OCI-LY1 (cell line): ENCODE measurements around the gene RAE1.
A peak's percentile ranks its signal among the peaks of the same experiment; 100 is the strongest.

Experiments used
- H2AFZ ChIP-seq: fragments of 200-600 bp; sonication (generic), shearing (Covaris generic); 2 replicates; pipeline ENCODE4 v1.6.0; 2014; ENCODE audit warnings: antibody characterized with exemption, mild to moderate bottlenecking, low read length
- H3F3A ChIP-seq: fragments of 200-600 bp; sonication (generic), shearing (Covaris generic); 2 replicates; pipeline ENCODE4 v1.6.0; 2014; ENCODE audit warnings: mild to moderate bottlenecking, antibody characterized with exemption, low read length, moderate library complexity; ENCODE audit not compliant: insufficient read depth
- H3K27ac ChIP-seq: fragments of 200-600 bp; sonication (generic); 2 replicates; pipeline ENCODE4 v1.5.1; 2014; ENCODE audit warnings: low read length, mixed run types, mild to moderate bottlenecking, low read depth; ENCODE audit not compliant: poor library complexity, severe bottlenecking
- H3K27me3 ChIP-seq: fragments of 200-600 bp; sonication (generic); 2 replicates; pipeline ENCODE4 v1.6.0; 2014; ENCODE audit warnings: antibody characterized with exemption, mild to moderate bottlenecking, low read length, moderate library complexity; ENCODE audit not compliant: insufficient read depth
- H3K36me3 ChIP-seq: fragments of 200-600 bp; sonication (generic); 2 replicates; pipeline ENCODE4 v1.6.1; 2014; ENCODE audit warnings: mild to moderate bottlenecking, antibody characterized with exemption, low read length, moderate library complexity, mixed read lengths; ENCODE audit not compliant: insufficient read depth
- H3K4me1 ChIP-seq: fragments of 200-600 bp; sonication (generic); 2 replicates; pipeline ENCODE4 v1.5.1; 2014; ENCODE audit warnings: mild to moderate bottlenecking, low read length, moderate library complexity; ENCODE audit not compliant: insufficient read depth, severe bottlenecking
- H3K4me2 ChIP-seq: fragments of 200-600 bp; sonication (generic), shearing (Covaris generic); 2 replicates; pipeline ENCODE4 v1.6.1; 2014; ENCODE audit warnings: low read length
- H3K4me3 ChIP-seq: fragments of 200-600 bp; sonication (generic); 2 replicates; pipeline ENCODE4 v1.5.1; 2014; ENCODE audit warnings: low read length, low read depth, mild to moderate bottlenecking, mixed read lengths; ENCODE audit not compliant: poor library complexity, severe bottlenecking
- H3K79me2 ChIP-seq: fragments of 200-600 bp; shearing (Covaris generic); 2 replicates; pipeline ENCODE4 v1.6.1; 2016; ENCODE audit warnings: mixed run types, low read length, mixed read lengths; ENCODE audit not compliant: insufficient read depth
- H3K9ac ChIP-seq: fragments of 200-600 bp; sonication (generic), shearing (Covaris generic); 2 replicates; pipeline ENCODE4 v1.6.1; 2014; ENCODE audit warnings: mild to moderate bottlenecking, low read length, mixed read lengths
- H3K9me2 ChIP-seq: fragments of 200-600 bp; sonication (generic), shearing (Covaris generic); 2 replicates; pipeline ENCODE4 v1.6.1; 2014; ENCODE audit warnings: low read depth, mild to moderate bottlenecking, low read length, mixed read lengths
- H3K9me3 ChIP-seq: fragments of 200-600 bp; shearing (Covaris generic); 2 replicates; pipeline ENCODE4 v1.6.1; 2014; ENCODE audit warnings: low read length, mixed read lengths
- H4K20me1 ChIP-seq: fragments of 200-600 bp; sonication (generic), shearing (Covaris generic); 2 replicates; pipeline ENCODE4 v1.6.0; 2016; ENCODE audit warnings: mild to moderate bottlenecking, low read length; ENCODE audit not compliant: insufficient read depth
- EZH2 ChIP-seq: fragments of 200-600 bp; sonication (generic), shearing (Covaris generic); IDR thresholded peaks from 2 replicates; pipeline ENCODE4 v1.8.0; 2017; ENCODE audit warnings: borderline replicate concordance, mixed run types, mild to moderate bottlenecking, antibody characterized with exemption, low read length, moderate library complexity, mixed read lengths
- TF ChIP-seq, protein P1 (sequence below): fragments of 200-600 bp; sonication (generic), shearing (Covaris generic); IDR thresholded peaks from 2 replicates; pipeline ENCODE4 v1.5.1; 2017; ENCODE audit warnings: mild to moderate bottlenecking, antibody characterized with exemption, low read length, moderate library complexity, mixed read lengths

The RAE1 gene

DNA sequence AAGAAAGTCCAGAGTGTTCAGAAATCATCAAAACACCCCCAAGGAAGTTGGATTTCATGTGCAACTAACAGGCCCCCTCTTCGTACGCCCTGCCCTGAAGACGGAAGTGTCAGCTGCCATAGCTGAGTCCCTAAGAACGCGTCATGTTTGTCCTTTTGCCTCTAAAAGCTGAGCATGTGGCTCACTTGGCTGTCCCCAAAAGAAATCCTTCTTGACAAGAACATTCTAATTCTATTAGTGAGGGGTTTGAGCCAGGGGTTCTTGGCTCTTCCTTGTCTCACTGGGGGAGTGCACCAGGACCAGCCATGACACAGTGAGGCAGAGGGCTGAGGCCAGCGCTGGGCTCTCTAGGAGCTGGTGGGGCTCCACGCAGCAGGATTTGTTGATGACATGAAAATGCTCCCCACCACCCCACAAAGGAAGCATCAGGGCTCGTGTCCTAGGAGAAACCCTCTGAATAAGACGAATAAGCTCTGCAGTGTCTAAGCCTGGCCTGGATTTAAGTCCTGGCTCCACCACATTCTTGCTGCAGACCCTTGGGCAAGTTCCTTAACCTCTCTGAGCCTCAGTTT, 41.4 kb upstream of the RAE1 start:
- H3K9ac ChIP-seq, result peak overlapping the region; percentile 85

DNA sequence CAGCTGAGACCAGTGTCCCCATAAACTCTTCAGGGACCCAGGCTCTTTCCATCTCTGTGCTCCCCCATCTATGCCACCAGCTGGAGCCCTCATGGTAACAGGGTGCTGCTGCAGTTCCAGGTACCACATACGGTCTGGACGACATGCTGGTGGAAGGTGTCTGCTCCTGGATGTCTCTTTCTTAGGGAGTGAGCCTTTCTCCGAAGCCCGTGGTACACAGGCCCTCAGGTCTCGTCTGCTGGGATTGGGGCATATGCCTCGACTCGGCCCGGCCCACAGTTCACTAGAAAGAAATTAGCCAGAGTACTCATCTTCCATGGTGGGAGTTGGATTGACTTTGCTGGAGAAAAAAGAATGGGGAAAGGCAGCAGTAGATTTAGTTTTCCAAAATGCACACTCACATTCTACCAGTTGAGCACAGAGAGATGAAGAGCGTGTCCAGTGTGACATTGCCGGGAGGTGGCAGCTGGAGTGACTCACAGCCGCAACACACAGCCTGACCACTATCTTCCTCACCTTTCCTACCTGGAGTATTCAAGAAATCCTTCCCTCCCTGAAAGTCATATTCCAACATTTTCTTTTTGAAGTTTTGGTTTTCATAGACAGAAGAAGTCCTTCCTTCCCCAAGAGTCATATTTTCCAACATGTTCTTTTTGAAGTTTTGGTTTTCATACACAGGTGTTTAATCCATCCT, 40.1 kb upstream of the RAE1 start:
- Histone ChIP-seq H2AFZ (no peak overlapping the region), H3K9me3 (no peaks in the 10 kb centered on the region), H3K9ac (no peak overlapping the region), H3K27ac (peak overlapping the region; percentile 100), H3K9me2 (no peaks in the 10 kb centered on the region), H3K4me2 (no peak overlapping the region), H3K36me3 (no peaks in the 10 kb centered on the region), H3K4me3 (no peak overlapping the region), H3K27me3 (no peaks in the 10 kb centered on the region), H4K20me1 (no peaks in the 10 kb centered on the region), H3K79me2 (no peaks in the 10 kb centered on the region), H3F3A (no peaks in the 10 kb centered on the region; the same call in 1 of the 2 replicates), H3K4me1 (peaks cover 84% of the 10 kb centered on the region)
- TF ChIP-seq, protein P1, sequence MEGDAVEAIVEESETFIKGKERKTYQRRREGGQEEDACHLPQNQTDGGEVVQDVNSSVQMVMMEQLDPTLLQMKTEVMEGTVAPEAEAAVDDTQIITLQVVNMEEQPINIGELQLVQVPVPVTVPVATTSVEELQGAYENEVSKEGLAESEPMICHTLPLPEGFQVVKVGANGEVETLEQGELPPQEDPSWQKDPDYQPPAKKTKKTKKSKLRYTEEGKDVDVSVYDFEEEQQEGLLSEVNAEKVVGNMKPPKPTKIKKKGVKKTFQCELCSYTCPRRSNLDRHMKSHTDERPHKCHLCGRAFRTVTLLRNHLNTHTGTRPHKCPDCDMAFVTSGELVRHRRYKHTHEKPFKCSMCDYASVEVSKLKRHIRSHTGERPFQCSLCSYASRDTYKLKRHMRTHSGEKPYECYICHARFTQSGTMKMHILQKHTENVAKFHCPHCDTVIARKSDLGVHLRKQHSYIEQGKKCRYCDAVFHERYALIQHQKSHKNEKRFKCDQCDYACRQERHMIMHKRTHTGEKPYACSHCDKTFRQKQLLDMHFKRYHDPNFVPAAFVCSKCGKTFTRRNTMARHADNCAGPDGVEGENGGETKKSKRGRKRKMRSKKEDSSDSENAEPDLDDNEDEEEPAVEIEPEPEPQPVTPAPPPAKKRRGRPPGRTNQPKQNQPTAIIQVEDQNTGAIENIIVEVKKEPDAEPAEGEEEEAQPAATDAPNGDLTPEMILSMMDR, result no peak
- no peak for TF ChIP-seq EZH2

More for the DNA sequence above, 41.4 kb upstream of the RAE1 start:
- H3K27ac ChIP-seq, result peak overlapping the region; percentile 100
- H4K20me1 ChIP-seq, result no peaks in the 10 kb centered on the region
- H2AFZ ChIP-seq, result no peak overlapping the region
- peak overlapping the region; percentile 47 for H3K4me3 ChIP-seq
- peak overlapping the region; percentile 71 for H3K4me2 ChIP-seq
- H3K9me3 ChIP-seq, result no peaks in the 10 kb centered on the region
- H3K27me3 ChIP-seq, result no peaks in the 10 kb centered on the region
- peaks cover 84% of the 10 kb centered on the region for H3K4me1 ChIP-seq
- TF ChIP-seq EZH2, result no peak
- TF ChIP-seq, protein P1, result no peak
- no peaks in the 10 kb centered on the region; the same call in 1 of the 2 replicates for H3F3A ChIP-seq
- no peaks in the 10 kb centered on the region for H3K36me3 ChIP-seq
- H3K79me2 ChIP-seq, result no peaks in the 10 kb centered on the region
- H3K9me2 ChIP-seq, result no peaks in the 10 kb centered on the region

DNA sequence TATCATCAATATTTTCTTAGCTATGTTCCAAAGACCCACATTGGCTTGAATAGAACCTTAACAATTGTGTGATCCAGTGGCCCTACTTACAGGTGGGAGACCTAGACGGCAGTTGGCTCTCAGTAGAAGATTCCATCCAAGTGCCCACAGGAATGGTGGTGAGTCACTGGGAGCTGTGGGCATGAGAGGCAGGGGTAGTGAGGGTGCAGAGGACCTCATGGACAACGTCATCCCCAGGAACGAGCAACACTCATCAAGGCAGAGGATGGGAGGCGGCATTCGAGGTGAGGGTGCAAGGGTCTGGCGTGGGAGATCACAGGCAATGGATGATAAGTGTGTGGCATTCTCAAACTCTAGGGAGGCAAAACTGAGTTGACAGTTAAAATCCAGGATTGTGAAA, 38.9 kb upstream of the RAE1 start:
- H3K4me3 ChIP-seq, result no peak overlapping the region
- TF ChIP-seq EZH2, result no peak
- TF ChIP-seq, protein P1, result no peak
- peak overlapping the region; percentile 100 for H3K27ac ChIP-seq
- H3K79me2 ChIP-seq, result no peaks in the 10 kb centered on the region
- no peak overlapping the region for H3K9ac ChIP-seq
- no peaks in the 10 kb centered on the region for H4K20me1 ChIP-seq
- no peaks in the 10 kb centered on the region for H3K27me3 ChIP-seq
- peaks cover 3% of the 10 kb centered on the region for H3F3A ChIP-seq
- H3K36me3 ChIP-seq, result no peaks in the 10 kb centered on the region
- no peak overlapping the region for H2AFZ ChIP-seq
- H3K9me2 ChIP-seq, result no peaks in the 10 kb centered on the region
- no peaks in the 10 kb centered on the region for H3K9me3 ChIP-seq
- no peak overlapping the region for H3K4me2 ChIP-seq
- peaks cover 86% of the 10 kb centered on the region for H3K4me1 ChIP-seq
